ENCODE data around the gene CES4A.
A peak's percentile ranks its signal among the peaks of the same experiment; 100 is the strongest.

The CES4A gene

DNA sequence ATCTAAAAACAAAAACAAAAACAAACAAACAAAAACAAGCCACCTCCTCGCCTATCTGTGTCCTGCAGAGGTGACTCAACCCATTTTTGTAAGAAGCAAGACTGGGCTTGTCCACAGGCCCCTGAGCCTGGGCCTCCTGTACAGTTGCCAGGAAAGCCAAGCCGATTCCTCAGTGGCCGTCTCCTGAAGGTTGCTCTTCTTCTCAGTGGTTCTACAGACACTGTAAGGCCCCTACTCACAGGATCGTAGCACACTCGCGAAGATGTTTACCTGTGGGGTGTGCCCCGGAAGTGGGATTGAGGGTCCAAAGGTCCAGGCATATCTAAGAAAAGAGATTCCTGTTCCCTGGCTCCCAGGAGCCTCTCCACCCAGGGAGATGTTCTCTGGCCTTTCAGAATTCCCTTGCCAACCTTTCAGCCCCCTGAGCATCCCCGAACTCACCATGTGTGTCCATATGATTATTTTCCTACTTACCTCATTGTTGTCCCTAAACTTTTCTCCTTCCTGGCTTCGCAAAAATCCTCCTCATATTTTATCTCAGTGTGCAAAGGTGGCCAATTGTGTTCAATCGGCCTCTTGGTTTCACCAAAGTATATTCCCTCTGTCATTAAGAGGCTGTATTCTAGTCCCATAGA lies 34.8 kb upstream of the CES4A start:
- H3K4me1 ChIP-seq (ENCODE audit: control insufficient read depth, insufficient read depth, low read length) = no peaks in the 10 kb centered on the region
- no peak overlapping the region for H3K27ac ChIP-seq (ENCODE audit: extremely low read depth, low read depth, low read length)
- no peak overlapping the region for H3K4me3 ChIP-seq (ENCODE audit: low read depth, low read length)
- H3K36me3 ChIP-seq (ENCODE audit: control insufficient read depth in 2 of 2, insufficient read depth in 1 of 2, low read length in 2 of 2) = no peaks in the 10 kb centered on the region
- ChIA-PET POLR2A (no interaction called here), CTCF (interaction anchor here (0.6 to 1.8 kb wide), 34 partner anchors 9 to 1432 kb away, joined by 3 to 12 read pairs (median 4); partner anchors contain the start of gene NOL3)
- no peaks in the 10 kb centered on the region for H3K9me3 ChIP-seq (ENCODE audit: control insufficient read depth, insufficient read depth, low read depth, low read length)
- TF ChIP-seq ZNF223 (tag by site-specific recombination; IDR thresholded peaks at IDR 0.05) (0 out of 2 replicates have a peak, but pooled peaks have one; percentile 23), ZNF350 (tag by site-specific recombination; IDR thresholded peaks at IDR 0.05) (no peak), ZNF426 (tag by site-specific recombination; IDR thresholded peaks at IDR 0.05) (no peak), ZBTB8A (tag by site-specific recombination; IDR thresholded peaks at IDR 0.05) (no peak), ZNF660 (tag by site-specific recombination; IDR thresholded peaks at IDR 0.05) (no peak), KLF1 (tag by site-specific recombination; IDR thresholded peaks at IDR 0.05) (no peak), ZNF501 (tag by site-specific recombination; IDR thresholded peaks at IDR 0.05) (no peak), ZBTB17 (tag by site-specific recombination; IDR thresholded peaks at IDR 0.05) (no peak), ZNF366 (tag by site-specific recombination; conservative IDR thresholded peaks at IDR 0.05) (no peak), PBX3 (CRISPR knock-in tag; IDR thresholded peaks at IDR 0.05) (no peak), GLIS2 (tag by site-specific recombination; IDR thresholded peaks at IDR 0.05) (no peak), ZNF335 (tag by site-specific recombination; conservative IDR thresholded peaks at IDR 0.05) (peak; percentile 66), PRDM4 (tag by site-specific recombination; IDR thresholded peaks at IDR 0.05) (no peak), ZSCAN5A (tag by site-specific recombination; IDR thresholded peaks at IDR 0.05) (no peak), ZNF274 (IDR thresholded peaks at IDR 0.05; ENCODE audit: low read length) (no peak), ZNF274 (tag by site-specific recombination; IDR thresholded peaks at IDR 0.05; ENCODE audit: borderline replicate concordance) (no peak), ZBTB6 (tag by site-specific recombination; IDR thresholded peaks at IDR 0.05) (no peak), PRDM1 (tag by site-specific recombination; IDR thresholded peaks at IDR 0.05) (no peak), ZNF76 (tag by site-specific recombination; IDR thresholded peaks at IDR 0.05; ENCODE audit: borderline replicate concordance, low read depth) (no peak), ZNF600 (tag by site-specific recombination; IDR thresholded peaks at IDR 0.05) (no peak), ZNF155 (tag by site-specific recombination; IDR thresholded peaks at IDR 0.05) (no peak), ZNF785 (tag by site-specific recombination; IDR thresholded peaks at IDR 0.05) (no peak), SALL2 (tag by site-specific recombination; IDR thresholded peaks at IDR 0.05; ENCODE audit: borderline replicate concordance) (no peak), ZSCAN23 (tag by site-specific recombination; IDR thresholded peaks at IDR 0.05) (no peak), ZNF10 (tag by site-specific recombination; IDR thresholded peaks at IDR 0.05) (no peak)
- TF ChIP-seq, protein P1, sequence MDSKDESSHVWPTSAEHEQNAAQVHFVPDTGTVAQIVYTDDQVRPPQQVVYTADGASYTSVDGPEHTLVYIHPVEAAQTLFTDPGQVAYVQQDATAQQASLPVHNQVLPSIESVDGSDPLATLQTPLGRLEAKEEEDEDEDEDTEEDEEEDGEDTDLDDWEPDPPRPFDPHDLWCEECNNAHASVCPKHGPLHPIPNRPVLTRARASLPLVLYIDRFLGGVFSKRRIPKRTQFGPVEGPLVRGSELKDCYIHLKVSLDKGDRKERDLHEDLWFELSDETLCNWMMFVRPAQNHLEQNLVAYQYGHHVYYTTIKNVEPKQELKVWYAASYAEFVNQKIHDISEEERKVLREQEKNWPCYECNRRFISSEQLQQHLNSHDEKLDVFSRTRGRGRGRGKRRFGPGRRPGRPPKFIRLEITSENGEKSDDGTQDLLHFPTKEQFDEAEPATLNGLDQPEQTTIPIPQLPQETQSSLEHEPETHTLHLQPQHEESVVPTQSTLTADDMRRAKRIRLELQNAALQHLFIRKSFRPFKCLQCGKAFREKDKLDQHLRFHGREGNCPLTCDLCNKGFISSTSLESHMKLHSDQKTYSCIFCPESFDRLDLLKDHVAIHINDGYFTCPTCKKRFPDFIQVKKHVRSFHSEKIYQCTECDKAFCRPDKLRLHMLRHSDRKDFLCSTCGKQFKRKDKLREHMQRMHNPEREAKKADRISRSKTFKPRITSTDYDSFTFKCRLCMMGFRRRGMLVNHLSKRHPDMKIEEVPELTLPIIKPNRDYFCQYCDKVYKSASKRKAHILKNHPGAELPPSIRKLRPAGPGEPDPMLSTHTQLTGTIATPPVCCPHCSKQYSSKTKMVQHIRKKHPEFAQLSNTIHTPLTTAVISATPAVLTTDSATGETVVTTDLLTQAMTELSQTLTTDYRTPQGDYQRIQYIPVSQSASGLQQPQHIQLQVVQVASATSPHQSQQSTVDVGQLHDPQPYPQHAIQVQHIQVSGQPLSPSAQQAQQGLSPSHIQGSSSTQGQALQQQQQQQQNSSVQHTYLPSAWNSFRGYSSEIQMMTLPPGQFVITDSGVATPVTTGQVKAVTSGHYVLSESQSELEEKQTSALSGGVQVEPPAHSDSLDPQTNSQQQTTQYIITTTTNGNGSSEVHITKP (tag by site-specific recombination; IDR thresholded peaks at IDR 0.05) = peak; percentile 29; the same call in 1 of the 2 replicates
- TF ChIP-seq, protein P2, sequence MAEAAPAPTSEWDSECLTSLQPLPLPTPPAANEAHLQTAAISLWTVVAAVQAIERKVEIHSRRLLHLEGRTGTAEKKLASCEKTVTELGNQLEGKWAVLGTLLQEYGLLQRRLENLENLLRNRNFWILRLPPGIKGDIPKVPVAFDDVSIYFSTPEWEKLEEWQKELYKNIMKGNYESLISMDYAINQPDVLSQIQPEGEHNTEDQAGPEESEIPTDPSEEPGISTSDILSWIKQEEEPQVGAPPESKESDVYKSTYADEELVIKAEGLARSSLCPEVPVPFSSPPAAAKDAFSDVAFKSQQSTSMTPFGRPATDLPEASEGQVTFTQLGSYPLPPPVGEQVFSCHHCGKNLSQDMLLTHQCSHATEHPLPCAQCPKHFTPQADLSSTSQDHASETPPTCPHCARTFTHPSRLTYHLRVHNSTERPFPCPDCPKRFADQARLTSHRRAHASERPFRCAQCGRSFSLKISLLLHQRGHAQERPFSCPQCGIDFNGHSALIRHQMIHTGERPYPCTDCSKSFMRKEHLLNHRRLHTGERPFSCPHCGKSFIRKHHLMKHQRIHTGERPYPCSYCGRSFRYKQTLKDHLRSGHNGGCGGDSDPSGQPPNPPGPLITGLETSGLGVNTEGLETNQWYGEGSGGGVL (tag by site-specific recombination; IDR thresholded peaks at IDR 0.05) = no peak

All from HEK293 (cell line).